Heart left ventricle (tissue), 13 donors: ENCODE measurements around the gene PAQR6.

Source experiments
- POLR2A ChIP-seq, 2 donors: fragments of 450-650 bp; IDR thresholded peaks; one replicate each; pipeline ENCODE4 v1.6.1; 2017; ENCODE audit warnings: antibody characterized with exemption in 2 of 2, mild to moderate bottlenecking in 2 of 2, moderate library complexity in 2 of 2
- TF ChIP-seq, protein P1 (sequence below), 12 donors: fragments of 200-600 bp; sonication (generic) in 4 of 12; IDR thresholded peaks; one replicate each; pipeline versions ENCODE4 v1.5.0 to v1.8.0; 2018 to 2022; ENCODE audit warnings: antibody characterized with exemption in 12 of 12, mild to moderate bottlenecking in 5 of 12
- donor health status: ischemic (EF 13 %, LVEDD 7.1; RV severe dilation, severe dysfunction).
- donor health status: DM: no; HTN: yes; CAD: no.
- donor health status: DM: no; HTN: no; CAD: no.
- donor health status: ischemic (EF 25% LVEDD 6.9; RV normal size, moderate dysfunction).
- donor health status: ischemic (EF 25% LVEDD 5.7; RV mildly dilated, moderate dysfunction).
- donor health status: ischemic (EF 35%, LVEDD 5.7; RV mildly dilated, moderate dysfunction).
- donor health status: nonischemic (EF 11% LVEDD 7.7; RV severe dilation, severe dysfunction).
- donor health status: DM: yes; HTN: yes; CAD: no.
- donor health status: PGD.
- donor health status: ischemic (EF 29% LVEDD 5.4; RV normal size, mild dysfunction).
- donor health status: nonischemic (EF 23%, LVEDD 6.1; RV moderate dilation, normal function).

DNA sequence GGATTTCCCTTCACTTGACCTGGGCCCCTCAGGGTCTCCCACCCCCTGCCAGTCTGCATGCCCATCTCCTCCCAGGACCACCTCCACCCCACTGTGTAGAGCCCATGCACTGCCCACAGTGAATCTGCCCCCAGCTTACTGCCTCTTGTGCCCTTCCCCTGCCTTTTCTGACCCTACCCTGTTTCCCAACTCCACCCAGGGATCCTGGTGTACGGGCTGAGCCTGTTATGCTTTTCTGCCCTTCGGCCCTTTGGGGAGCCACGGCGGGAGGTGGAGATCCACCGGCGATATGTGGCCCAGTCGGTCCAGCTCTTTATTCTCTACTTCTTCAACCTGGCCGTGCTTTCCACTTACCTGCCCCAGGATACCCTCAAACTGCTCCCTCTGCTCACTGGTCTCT lies 38.2 kb upstream of the PAQR6 start:
- no peak for TF ChIP-seq POLR2A (IDR thresholded peaks at IDR 0.05)
- TF ChIP-seq, protein P1, sequence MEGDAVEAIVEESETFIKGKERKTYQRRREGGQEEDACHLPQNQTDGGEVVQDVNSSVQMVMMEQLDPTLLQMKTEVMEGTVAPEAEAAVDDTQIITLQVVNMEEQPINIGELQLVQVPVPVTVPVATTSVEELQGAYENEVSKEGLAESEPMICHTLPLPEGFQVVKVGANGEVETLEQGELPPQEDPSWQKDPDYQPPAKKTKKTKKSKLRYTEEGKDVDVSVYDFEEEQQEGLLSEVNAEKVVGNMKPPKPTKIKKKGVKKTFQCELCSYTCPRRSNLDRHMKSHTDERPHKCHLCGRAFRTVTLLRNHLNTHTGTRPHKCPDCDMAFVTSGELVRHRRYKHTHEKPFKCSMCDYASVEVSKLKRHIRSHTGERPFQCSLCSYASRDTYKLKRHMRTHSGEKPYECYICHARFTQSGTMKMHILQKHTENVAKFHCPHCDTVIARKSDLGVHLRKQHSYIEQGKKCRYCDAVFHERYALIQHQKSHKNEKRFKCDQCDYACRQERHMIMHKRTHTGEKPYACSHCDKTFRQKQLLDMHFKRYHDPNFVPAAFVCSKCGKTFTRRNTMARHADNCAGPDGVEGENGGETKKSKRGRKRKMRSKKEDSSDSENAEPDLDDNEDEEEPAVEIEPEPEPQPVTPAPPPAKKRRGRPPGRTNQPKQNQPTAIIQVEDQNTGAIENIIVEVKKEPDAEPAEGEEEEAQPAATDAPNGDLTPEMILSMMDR (IDR thresholded peaks at IDR 0.05), result no peak
